Measurements from ENCODE around the gene NUP85.

Gene NUP85

GRCh38 chr17:75227729-75228128 lies 22.2 kb downstream of the NUP85 start:
- no peak for TF ChIP-seq CTCF (IDR thresholded peaks at IDR 0.05; ENCODE audit: low read depth, low read length)
- H3K4me3 ChIP-seq (ENCODE audit: low read depth, low read length) = no peak overlapping the region

- no peak for TF ChIP-seq CTCF (IDR thresholded peaks at IDR 0.05; ENCODE audit: low read depth, low read length)
- H3K4me3 ChIP-seq (ENCODE audit: low read depth, low read length) = no peak overlapping the region
These were observed 22.8 kb downstream of the NUP85 start for GRCh38 chr17:75228305-75228704.

- no peak for TF ChIP-seq CTCF (IDR thresholded peaks at IDR 0.05; ENCODE audit: low read depth, low read length)
- H3K4me3 ChIP-seq (ENCODE audit: low read depth, low read length) = no peak overlapping the region
These were observed 23.4 kb downstream of the NUP85 start for GRCh38 chr17:75228847-75229246.

DNA sequence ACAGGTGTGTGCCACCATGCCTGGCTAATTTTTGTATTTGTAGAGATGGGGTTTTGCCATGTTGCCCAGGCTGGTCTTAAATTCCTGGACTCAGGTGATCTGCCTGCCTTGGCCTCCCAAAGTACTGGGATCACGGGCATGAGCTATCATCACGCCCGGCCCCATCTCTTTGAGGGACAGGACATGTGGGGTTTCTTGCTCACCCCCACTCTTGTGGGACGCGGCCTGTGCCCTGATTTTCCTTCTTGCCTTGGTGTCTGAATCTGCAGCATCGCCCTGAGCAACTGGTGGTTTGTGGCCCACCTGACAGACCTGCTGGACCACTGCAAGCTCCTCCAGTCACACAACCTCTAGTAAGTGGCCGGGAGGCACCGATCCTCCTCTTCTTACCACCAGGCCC lies 25.6 kb downstream of the NUP85 start:
- no peak for TF ChIP-seq CTCF (IDR thresholded peaks at IDR 0.05; ENCODE audit: low read depth, low read length)
- no peak overlapping the region for H3K4me3 ChIP-seq (ENCODE audit: low read depth, low read length)

GRCh38 chr17:75231741-75232464 lies 26.4 kb downstream of the NUP85 start:
- no peak for TF ChIP-seq CTCF (IDR thresholded peaks at IDR 0.05; ENCODE audit: low read depth, low read length)
- no peak overlapping the region for H3K4me3 ChIP-seq (ENCODE audit: low read depth, low read length)

GRCh38 chr17:75232786-75233185 lies 27.3 kb downstream of the NUP85 start:
- no peak overlapping the region for H3K4me3 ChIP-seq (ENCODE audit: low read depth, low read length)
- TF ChIP-seq CTCF (IDR thresholded peaks at IDR 0.05; ENCODE audit: low read depth, low read length) = no peak

- TF ChIP-seq CTCF (IDR thresholded peaks at IDR 0.05; ENCODE audit: low read depth, low read length) = no peak
- no peak overlapping the region for H3K4me3 ChIP-seq (ENCODE audit: low read depth, low read length)
These were observed 31.9 kb downstream of the NUP85 start for GRCh38 chr17:75237100-75238014.
